ENCODE results near the gene MED13L.

The MED13L gene

DNA sequence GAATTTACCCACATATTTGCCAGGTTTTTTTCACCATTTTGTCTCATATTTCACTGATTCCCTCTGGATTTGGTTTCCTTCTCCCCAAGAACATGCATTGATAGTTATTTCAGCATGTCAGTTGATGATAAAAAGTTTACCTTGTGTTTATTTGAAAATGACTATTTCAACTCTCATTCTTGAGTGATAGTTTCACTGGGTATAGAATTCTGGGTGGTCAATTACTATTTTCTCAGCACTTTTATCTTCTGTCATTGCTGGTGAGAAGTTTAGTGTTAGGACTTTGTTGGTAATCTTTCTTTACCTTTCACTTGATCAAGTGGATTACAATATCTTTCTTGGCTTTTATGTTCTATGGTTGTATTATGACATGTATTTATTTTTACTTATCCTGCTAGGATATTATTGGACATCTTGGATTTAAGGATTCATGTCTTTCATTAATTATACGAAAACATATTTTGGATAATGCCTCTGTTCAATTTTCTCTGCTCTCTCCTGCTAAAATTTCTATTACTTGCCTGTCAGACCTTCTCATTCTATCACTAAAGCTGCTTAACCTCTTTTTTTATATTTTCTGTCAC is 338.6 kb downstream of the MED13L start:
- DNase-seq (ENCODE audit: low read depth): no peak

DNA sequence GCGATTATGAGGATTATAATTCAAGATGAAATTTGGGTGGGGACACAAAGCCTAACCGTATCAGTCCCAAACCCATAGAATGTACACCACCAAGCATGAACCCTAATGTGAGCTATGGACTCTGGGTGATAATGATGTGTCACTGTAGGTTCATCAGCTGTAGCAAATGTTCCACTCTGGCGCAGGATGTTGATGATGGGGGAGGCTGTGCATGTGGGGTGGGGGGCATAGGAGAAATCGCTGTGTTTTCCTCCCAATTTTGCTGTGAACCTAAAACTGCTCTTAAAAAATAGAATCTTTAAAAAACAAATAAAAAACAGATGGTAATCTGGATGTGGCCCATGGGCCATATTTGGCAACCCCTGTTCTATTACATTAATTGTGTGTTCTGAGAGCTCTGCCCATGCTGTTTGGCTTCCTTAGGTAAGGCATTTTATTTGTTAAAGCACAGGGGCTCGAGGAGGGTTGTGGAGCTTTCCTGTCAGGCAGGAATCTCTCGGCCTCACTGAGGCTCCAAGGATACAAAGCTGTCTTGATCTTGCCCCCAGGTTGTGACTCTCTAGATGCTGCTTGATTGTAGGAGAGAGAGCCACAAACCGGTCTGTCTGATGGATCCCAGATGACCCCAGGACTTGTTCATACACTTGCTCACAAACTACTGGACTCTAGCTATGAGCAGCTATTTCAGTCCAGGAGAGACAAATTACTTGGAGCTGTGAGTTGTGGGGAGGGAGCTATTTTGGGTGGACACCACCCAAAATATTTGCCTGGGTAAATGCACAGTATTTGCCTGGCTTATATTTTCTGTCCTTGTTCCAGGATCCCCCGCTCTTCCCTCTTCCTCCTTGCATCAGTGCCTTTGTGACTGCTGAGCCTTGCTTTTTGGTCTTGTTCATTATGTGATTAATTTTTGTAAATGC is 340.2 kb downstream of the MED13L start:
- no peak for DNase-seq (ENCODE audit: low read depth)

DNA sequence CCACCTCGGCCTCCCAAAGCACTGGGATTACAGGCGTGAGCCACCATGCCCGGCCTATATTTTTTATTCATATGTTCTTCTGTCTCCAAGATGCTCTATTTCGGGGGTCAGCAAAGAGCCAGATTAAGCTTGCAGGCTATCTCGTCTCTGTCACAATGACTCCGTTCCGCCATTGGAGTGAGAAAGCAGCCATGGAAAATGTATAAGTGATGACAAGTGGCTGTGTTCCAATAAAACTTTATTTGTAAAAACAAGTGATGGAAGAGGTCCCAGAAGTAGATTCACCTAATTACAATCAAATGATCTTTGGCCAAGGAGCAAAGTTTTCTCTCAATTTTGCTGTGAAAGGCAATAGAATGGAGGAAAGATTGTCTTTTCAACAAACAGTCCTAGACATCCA is 342.6 kb downstream of the MED13L start:
- DNase-seq (ENCODE audit: low read depth): no peak

DNA sequence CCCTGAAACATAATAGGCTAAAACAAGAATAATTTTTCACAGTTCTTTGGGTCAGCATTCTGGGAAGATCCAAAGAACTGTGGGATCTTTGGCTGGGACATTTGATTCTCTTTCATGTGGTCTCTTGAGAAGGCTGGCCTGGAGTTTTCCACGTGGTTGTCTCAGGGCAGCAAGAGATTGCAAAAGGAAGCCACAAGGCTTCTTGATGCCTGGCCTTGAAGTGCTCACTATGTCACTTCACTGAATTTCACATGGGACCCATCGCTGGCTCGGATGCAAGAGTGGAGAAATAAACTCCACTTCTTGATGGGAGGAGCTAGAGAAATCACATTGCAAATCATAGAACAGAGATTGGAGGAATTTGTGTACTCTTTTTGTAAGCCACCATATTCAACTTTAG is 343.4 kb downstream of the MED13L start:
- DNase-seq (ENCODE audit: low read depth): no peak

DNA sequence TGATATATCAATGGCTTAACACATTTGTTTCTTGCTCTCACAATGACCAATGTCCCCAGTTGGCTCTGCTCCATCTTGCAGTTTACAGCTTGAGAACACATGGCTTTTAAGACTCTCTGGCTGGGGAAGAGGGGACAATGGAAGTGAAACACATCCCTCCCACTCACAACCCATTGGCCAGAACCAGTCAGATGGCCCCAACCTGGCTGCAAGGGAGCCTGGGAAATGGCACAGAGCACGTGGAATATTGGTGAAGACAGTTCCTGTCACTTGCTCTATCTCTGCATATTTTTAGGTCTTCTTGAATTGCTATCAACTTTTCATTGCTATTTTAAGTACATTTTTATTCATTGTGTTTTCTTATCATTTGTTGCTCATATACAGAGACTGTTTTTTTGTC is 345.4 kb downstream of the MED13L start:
- DNase-seq (ENCODE audit: low read depth): no peak

DNA sequence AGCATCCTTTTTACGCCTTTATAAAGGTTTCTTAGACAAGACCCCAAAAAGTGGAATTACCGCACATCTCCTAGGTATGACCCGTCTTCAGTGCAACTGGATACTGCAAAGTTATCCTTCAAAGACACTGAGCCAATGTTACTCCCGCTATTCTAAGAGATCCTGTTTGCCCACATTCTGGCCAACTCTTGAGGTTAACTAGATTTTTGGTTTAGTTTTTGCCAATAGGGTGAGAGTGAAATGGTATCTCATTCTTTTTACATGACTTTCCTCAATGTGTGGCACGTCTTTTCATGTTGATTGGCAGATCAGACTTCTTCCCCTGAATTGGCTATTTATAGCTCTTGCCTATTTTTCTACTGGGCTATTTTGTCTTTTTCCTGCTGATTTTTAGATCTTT is 347.2 kb downstream of the MED13L start:
- DNase-seq (ENCODE audit: low read depth): no peak

DNA sequence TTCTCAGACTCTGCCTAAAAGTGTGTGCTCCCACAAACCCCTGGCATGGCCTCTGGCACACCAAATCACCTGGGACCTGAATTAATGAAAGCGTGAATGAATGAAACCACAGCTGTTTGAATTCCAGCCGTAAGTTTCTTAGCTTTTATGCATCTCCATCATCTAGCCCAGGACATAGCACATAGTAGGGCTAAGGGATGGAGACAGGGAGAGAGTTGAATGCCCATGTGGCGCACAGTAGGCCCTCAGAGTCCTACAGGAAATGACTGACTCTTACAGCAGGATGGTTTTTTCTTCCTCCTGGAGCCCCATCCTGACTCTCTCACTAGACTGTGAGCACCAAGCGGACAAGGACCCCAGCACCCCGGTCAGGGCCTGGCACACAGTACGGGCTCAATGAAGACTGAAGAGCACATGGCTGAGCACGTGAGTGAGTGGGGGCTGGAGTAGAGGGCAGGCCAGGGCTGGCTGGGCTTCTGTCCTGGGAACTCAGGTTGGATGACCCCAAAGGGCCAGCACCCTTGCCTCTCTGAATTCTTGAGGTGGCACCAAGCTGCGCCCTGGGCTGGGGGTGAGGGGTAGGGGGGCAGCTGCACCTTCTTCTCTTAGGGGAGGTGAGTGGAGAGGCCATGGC is 351.3 kb downstream of the MED13L start:
- no peak for DNase-seq (ENCODE audit: low read depth)

DNA sequence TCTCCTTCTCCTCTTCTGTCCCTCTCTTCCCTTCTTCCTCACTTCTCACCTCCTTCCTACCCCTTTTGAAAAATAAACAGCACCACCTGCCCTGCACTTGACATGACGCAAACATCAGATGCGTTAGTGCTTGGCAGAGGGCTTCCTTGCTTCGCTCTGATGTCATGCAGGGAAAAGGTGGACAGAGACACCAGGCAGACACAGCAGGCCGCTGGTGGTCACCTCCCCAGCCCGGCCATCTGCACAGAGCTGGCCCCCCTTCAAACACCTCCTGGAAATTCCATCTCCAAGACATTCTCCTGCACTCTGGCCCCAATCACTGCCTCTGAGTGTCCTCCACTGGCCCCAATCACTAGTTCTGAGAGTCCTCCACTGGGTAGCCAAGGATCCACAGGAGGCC is 353.6 kb downstream of the MED13L start:
- DNase-seq (ENCODE audit: low read depth): no peak

DNA sequence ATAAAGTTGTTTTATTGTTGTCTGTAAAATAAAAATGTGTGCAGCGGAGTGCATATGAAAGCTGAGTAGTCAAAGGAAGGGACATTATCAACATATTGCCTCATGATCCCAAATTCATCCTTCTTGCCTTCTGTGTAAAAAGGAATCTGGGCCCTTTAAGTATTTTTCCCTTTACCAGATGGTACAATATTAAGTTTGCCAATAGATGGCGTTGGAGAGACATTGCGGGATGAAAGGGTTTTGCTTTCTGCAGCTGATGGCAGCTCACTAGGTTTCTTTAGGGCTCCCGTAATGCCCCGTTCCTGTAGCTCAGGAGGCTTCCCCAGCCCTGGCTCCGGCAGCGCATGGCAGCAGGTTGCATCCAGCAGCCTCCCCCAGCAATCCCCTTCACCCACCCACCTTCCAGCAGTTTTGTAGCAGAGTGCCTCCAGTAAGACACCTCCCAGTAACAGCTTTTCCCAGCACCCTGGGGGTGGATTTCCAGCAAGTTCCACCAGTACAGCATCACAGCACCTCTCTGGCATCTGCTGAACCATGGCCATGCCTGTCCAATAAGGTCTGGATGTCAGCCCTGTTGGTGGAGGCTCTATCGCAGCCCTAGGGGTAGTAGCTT is 354.4 kb downstream of the MED13L start:
- no peak for DNase-seq (ENCODE audit: low read depth)

DNA sequence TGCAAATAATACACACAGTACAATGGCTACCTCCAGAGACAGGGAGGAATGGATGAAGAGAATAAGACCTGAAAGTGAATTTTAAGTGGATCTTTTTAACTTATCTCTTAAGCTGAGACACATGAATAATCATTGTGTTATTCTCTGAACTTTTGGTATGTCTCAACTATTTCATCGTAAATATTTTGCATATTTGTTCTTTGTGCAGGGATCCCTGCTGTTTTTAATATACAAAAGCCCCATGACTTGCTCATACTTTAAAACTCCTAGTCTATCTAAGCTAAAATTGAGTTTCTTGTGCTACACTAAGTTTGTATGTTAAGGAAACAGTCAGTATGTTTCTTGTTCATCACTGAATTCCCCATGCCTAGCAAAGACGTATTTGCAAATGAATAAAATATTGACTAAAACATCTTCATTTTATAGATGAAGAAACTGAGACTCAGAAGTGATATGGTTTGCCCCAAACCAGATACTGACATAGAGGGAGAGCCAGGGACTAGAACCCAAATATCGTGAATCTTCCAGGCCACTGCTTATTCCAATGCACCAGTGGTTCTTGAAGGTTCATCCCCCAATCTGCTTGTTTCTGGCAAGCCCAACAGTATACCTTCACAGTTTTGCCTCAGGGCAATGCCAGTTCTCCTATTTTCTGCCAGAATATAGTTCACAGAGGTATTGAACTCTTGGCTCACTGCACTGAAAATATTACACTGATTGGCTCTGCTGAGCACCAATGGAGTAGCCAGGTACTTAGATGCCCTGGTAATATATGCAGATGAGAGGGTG is 356.9 kb downstream of the MED13L start:
- peak; percentile 80 for DNase-seq (ENCODE audit: low read depth)

DNA sequence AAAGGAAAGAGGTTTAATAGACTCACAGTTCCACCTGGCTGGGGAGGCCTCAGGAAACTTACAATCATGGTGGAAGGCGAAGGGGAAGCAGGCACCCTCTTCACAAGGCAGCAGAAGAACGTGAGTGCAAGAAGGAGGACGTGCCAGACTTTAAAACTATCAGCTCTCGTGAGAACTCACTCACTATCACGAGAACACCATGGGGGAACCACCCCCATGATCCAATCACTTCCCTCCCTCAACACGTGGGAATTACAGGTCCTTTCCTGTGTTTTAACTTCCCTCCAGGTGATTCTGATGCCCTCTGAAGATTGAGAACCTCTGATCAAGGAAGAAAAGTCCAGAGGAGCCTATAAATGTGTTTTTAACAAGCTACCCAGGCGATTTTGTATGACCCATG is 358.7 kb downstream of the MED13L start:
- no peak for DNase-seq (ENCODE audit: low read depth)

DNA sequence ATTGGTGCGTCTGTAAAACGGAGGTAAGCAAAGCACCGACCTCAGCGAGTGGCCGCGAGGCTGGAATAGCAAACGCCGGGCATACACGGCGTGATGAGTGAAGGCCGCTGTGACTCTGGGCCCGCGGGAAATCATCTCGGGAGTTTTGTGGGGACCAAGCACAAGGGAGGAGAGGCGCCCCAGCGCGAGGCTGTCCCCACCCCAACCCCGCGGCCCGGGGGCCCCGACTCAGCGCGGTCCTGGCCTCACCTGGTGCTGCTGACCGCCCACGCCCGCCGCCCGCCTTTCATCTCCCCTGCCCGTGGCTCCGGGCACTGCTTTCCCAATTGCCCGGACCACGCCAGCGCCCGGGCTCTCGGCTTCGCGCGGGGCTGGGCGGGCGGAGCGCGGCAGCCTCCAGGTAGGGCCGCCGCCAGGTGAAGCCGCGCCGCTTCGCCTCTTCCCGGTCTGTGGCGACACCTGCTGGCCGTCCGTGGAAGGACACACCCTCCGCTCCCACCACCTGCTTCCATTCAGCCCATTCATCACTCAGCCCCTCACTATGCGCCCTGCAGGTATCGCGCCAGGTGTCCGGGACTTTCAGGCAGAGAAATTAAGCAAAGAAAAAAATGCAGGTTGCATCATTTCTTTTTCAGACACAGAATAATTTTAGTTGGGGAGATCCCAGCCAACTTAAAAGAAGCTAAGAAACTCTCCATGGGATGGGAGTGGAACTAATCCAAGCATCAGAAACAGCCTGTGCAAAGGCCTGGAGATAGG is 360.4 kb downstream of the MED13L start:
- DNase-seq (ENCODE audit: low read depth): peak; percentile 25

DNA sequence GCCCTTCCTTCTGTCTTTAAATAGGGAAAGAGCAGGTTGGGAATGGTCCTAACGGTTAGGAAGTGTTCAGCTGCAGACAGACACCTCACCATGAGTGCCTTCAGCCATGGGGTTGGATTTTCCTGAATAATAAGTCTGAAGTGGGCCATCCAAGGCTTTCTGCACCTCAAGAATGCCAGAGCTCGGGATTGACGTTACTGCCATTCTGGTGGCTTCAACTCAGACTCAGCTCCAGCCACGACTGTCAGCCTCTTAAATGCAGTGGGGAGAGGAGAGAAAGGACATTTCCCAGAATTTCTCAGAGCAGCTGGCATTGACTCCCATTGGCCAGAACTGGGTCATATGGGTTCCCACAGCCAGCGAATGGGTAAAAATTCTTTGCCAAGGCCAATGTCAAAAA is 363.4 kb downstream of the MED13L start:
- no peak for DNase-seq (ENCODE audit: low read depth)

DNA sequence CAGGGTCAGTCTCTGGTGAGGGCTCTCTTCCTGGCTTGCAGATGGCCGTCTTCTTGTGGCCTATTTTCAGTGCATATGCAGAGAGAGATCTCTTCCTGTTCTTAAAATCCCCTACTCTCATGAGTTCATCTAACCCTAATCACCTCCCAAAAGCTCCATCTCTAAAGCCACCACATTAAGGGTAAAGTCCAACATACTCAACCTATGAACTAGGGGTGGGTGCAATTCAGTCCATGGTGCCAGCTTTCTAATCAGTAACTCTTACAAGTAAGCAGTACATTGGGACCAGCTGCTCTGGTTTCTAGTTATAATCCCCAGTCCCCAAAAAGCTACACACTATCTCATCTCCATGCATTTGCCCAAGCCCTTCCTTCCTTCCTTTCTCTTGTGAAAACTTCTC is 365.1 kb downstream of the MED13L start:
- DNase-seq (ENCODE audit: low read depth): no peak

DNA sequence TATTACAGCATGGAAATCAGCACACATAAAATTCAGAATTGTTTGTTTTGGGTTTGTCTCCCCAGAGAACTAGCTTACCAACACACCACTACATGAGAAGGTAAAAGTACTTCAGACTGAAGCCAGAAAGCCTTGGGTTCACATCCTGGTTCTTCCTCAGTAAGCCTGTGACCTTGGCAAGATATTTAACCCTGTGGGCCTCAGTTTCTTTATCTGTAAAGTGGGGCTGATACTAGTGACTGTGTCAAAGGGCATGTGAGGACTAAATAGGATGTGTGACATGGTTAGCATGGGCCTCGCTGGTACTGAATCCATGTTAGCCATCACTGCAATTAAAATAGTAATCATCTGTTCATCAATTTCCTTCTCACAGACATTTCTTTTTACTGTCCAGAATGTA is 366.1 kb downstream of the MED13L start:
- no peak for DNase-seq (ENCODE audit: low read depth)

DNA sequence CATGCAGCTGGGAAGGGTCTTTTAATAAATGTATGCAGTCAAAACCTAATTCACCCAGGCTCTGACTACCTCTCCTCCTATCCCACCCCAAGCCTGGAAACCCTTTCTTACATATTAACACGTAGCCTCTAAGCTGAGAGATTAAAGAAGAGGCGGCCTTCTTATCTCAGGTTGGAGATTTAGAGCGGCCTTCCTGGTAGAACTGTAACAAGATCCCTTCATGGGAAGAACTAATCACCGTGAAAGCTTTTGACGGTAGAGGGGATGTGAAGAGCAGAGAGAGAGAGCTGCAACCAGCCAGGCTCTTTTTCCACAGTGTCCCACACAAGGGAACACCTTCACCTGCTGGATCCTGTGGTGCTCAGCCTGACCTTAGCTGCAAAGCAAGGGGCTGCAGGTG is 367.4 kb downstream of the MED13L start:
- no peak for DNase-seq (ENCODE audit: low read depth)
